OCI-M1 (cell line): ENCODE data around the gene CTNNA1.
A peak's percentile ranks its signal among the peaks of the same experiment; 100 is the strongest.

ENCODE experiments used
- DNase-seq: peaks from one replicate; lab custom pipeline; 2025; lab: John Stamatoyannopoulos, UW

CTNNA1 gene

GRCh38 chr5:138966236-138966985 is 213.2 kb downstream of the CTNNA1 start:
- no peak for DNase-seq

DNA sequence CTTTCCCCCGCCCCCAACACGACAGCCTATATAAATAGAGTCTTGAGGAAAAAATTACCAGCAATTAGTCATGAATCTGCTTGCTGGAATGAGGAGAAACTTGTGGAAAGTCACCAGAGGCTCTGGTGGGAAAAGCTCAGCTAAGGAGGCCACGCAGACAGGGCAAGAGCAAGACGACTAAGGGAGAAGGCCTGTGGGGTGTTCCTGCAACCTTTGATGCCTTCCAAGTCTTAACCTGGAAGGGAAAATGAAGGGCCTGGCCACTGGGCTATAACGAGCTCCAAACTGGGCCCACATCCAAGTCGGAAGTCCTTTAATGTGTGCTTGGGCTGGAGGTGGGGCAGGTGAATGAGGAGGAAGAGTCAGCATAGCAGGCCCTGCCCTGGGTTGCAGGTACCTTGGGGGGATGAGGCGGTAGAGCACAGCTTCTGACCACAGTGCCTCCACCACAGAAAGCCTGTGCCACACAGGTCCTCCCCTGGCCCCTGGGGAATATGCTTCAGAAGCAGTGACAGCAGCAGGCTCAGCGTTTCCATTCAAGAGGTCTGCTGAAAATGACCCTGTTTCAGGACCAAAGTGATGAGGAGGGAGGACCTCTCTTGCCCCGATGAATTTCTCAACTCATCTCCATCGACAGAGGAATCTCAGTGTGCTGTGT is 214.7 kb downstream of the CTNNA1 start:
- DNase-seq, result no peak

- no peak for DNase-seq
These were observed 215.4 kb downstream of the CTNNA1 start for GRCh38 chr5:138968601-138969000.

GRCh38 chr5:138969323-138970002 is 216.2 kb downstream of the CTNNA1 start:
- no peak for DNase-seq

DNA sequence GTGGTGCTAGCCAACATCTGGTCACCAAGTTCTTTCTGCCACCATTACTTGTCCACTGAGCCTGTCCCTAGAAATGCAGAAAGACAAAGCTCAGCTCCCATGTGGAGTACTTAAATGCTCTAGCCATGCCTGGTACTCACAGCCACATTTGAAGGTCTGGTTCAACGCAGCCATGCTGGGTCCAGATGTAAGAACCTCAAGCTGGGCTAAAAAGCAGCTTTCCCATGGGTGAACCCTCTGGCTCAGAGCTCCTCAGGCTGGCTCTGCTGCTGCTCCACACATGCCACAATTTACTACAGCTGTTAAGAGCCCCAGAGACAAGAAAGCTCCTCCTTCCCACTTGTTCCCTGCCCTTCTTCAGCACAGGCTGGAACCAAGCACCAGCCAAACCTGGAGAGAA is 219.0 kb downstream of the CTNNA1 start:
- no peak for DNase-seq

DNA sequence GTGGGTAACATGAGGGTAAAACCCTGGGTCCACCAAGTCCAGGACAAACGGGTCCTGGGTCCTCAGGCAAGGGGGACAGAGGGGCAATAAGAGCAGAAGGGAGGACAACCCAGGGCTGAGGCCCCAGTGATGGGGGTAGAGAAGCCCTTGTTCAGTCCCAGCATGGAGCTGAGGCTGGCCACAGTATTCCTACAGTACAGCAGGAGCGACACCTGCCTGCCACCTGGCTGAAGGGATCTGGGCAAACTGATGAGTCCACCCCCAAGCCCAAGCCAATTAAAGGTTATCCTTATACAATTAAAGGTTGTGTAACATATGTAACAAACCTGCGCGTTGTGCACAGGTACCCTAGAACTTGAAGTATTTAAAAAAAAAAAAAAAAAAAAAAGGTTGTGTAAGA is 219.6 kb downstream of the CTNNA1 start:
- no peak for DNase-seq

GRCh38 chr5:138974227-138975063 is 221.2 kb downstream of the CTNNA1 start:
- DNase-seq, result peak; percentile 7

DNA sequence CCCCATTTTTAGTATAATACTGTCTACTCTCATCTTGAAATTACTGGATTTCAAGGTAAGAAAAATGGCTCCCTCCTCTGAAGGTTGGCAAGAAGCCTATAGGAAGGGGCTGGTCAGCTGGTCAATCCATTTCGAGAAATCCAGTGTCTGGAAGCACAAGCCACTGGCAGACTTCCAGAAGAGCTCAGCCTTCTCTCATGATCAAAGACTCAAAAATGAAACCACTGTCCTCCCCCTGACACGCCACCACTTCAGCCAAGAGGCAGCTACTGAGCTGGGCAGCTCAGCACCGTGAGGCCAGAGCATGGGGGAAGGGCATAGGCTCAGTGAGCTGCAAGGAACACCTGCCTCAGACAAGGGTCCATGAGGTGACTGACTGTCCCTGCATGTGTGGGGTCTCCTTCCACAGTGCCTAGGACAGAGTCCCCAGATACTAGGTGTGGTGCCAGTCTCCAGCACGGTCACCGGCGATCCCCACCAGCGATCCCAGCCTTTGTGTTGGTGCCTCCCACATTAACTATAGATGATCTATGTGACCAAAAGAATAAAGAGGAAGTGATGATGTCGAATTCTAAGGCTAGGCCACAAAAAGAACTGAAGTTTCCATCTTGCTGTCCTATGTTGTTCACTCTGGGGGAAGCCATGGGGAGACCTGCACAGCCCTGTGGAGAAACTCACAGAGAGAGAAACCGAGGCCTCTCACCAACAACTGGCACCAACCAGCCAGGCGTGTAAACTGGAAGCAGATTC is 222.0 kb downstream of the CTNNA1 start:
- peak; percentile 97 for DNase-seq

DNA sequence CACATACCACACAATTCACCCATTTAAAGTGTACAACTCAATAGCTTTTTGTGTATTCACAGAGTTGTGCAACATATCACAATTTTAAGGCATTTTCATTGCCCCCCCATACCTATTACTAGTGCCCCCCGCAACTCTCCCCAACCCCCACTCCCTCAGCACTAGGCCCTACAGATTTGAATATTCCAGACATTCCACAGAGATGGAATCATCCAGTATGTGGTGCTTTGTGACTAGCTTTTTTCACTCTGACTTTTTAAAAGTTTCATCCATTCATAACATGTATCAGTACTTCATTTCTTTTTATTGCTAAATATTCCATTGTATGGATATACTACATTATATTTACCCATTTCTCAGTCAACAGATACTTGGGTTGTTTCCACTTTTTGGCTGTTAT is 224.9 kb downstream of the CTNNA1 start:
- no peak for DNase-seq

- peak; percentile 12 for DNase-seq
These were observed 225.4 kb downstream of the CTNNA1 start for GRCh38 chr5:138978581-138978980.

DNA sequence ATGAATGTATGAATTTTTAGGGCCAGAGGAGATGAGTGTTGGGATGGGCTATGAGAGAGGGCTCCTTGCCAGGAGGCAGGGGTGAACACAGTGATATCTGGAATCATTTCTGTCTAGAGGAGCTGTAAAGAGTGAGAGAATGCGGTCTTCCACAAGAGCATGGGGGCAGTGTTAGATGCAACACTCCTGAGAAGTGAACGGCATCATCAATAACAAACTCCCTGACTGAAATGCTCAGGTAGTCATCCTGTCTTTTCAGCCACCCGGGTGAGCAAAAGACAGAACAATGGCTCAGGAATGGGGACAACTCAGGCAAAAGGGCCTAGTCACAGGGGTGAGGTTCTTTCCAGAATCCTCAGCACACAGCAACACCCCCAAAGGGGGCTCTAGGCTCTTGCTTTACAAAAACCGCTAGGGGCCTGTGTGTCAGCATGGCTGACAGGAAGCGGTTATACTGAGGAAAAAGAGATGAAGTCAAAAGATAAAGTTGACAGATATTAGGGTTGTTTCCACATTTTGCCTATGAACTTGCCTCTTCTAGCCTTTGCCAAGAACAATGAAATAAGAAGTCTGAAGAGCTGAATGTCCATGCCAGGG is 226.6 kb downstream of the CTNNA1 start:
- DNase-seq, result no peak

GRCh38 chr5:138980441-138980840 is 227.2 kb downstream of the CTNNA1 start:
- no peak for DNase-seq

DNA sequence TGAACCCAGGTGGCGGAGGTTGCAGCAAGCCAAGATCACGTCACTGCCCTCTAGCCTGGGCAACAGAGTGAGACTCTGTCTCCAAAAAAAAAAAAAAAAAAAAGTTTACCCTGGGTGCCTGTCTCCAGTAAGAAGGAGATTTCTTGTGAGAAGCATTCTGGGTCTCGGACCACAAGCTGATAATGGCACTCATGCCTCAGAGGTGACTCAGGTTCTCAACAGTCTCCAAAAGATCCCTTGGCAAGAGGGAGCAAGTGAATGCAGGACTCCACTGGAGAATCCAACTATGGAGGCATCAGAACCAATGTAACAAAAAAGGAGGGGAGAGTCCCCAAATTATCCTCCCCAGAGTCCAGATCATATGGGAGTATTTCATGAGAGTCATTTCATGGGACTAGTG is 227.9 kb downstream of the CTNNA1 start:
- no peak for DNase-seq

DNA sequence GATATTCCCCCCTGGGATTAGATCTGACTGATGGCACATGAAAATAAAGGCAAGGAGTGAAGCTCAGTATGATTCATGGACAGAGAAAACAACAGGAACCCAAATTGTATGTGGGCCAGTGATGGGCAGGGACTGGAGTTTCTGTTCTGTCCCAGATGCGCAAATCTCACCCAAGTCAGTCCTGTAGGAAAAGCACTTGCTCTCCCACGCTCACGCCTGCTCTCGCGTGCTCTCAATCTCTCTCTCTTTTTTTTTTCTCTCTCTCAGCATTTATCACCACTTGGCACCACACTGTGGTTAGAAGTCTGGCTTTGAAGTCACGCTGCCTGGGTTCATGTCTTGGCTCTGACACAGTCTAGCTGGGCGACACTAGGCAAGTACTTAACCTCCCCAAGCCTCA is 228.4 kb downstream of the CTNNA1 start:
- peak; percentile 42 for DNase-seq

GRCh38 chr5:138983984-138984383 is 230.8 kb downstream of the CTNNA1 start:
- DNase-seq, result no peak
